Smooth muscle cell (in vitro differentiated cells): ENCODE data around the gene PTPN1. TPM values are rescaled to one million over a fixed set of nuclear protein-coding genes. Genes with fewer than 3 reads are reported as not detected.

Source experiments
- DNase-seq: peaks from one replicate; lab custom pipeline; 2025; ENCODE audit not compliant: unreplicated experiment; lab: John Stamatoyannopoulos, UW
- H2AFZ ChIP-seq: fragments of 200-600 bp; sonication (generic); 2 replicates; pipeline ENCODE4 v1.6.0; 2016; ENCODE audit warnings: antibody characterized with exemption, low read depth, mild to moderate bottlenecking
- H3F3A ChIP-seq: fragments of 200-600 bp; sonication (generic); 2 replicates; pipeline ENCODE4 v1.6.0; 2017; ENCODE audit warnings: antibody characterized with exemption, low read depth
- H3K27ac ChIP-seq: fragments of 200-600 bp; sonication (generic); 2 replicates; pipeline ENCODE4 v1.5.1; 2016; ENCODE audit warnings: low read depth, mild to moderate bottlenecking
- H3K27me3 ChIP-seq: fragments of 200-600 bp; sonication (generic); 2 replicates; pipeline ENCODE4 v1.6.1; 2016; ENCODE audit warnings: low read depth, mild to moderate bottlenecking
- H3K36me3 ChIP-seq: fragments of 200-600 bp; sonication (generic); 2 replicates; pipeline ENCODE4 v1.5.1; 2016; ENCODE audit warnings: low read depth
- H3K4me1 ChIP-seq: fragments of 200-600 bp; sonication (generic); 2 replicates; pipeline ENCODE4 v1.5.1; 2016; ENCODE audit warnings: low read depth
- H3K4me2 ChIP-seq: fragments of 200-600 bp; sonication (generic); 2 replicates; pipeline ENCODE4 v1.6.0; 2016; ENCODE audit warnings: mild to moderate bottlenecking
- H3K4me3 ChIP-seq: fragments of 200-600 bp; sonication (generic); 2 replicates; pipeline ENCODE4 v1.5.1; 2016; ENCODE audit warnings: mild to moderate bottlenecking
- H3K79me2 ChIP-seq: fragments of 200-600 bp; sonication (generic); 2 replicates; pipeline ENCODE4 v1.6.0; 2016; ENCODE audit warnings: low read depth, mild to moderate bottlenecking
- H3K9ac ChIP-seq: fragments of 200-600 bp; sonication (generic); 2 replicates; pipeline ENCODE4 v1.6.0; 2016; ENCODE audit warnings: low read depth
- H3K9me3 ChIP-seq: fragments of 200-600 bp; sonication (generic); replicated peaks from 2 replicates; pipeline ENCODE4 v1.5.1; 2016; ENCODE audit warnings: low read depth
- H4K20me1 ChIP-seq: fragments of 200-600 bp; sonication (generic); 2 replicates; pipeline ENCODE4 v1.6.0; 2016; ENCODE audit warnings: low read depth
- WGBS: methylation state at CpG from one replicate; pipeline ENCODE4 v1.1.7; 2016; ENCODE audit warnings: low lambda C conversion rate; 5-methylcytosine and 5-hydroxymethylcytosine counted together
- polyA plus RNA-seq: library from polyadenylated mRNA; unstranded; fragments of >200 nt; fragmentation: Nextera tagmentation; extraction: Ambion mirVana; gene quantifications from 2 replicates; pipeline ENCODE4 v1.2.1, GENCODE V29; 2016
- total RNA-seq: library from RNA; depleted of rRNA; stranded (reverse); fragments of >200 nt; gene quantifications from 2 replicates; pipeline ENCODE4 v1.2.3, GENCODE V29; 2014
- TF ChIP-seq, protein P1 (sequence below): fragments of 200-600 bp; sonication (generic); IDR thresholded peaks from 2 replicates; pipeline ENCODE4 v1.5.1; 2017; ENCODE audit warnings: borderline replicate concordance, mild to moderate bottlenecking, antibody characterized with exemption; ENCODE audit not compliant: insufficient read depth, poor library complexity, severe bottlenecking

The PTPN1 gene
- total and polyA plus RNA-seq, 2 experiments from 2014 or later = 16.1 to 28.9 TPM

DNA sequence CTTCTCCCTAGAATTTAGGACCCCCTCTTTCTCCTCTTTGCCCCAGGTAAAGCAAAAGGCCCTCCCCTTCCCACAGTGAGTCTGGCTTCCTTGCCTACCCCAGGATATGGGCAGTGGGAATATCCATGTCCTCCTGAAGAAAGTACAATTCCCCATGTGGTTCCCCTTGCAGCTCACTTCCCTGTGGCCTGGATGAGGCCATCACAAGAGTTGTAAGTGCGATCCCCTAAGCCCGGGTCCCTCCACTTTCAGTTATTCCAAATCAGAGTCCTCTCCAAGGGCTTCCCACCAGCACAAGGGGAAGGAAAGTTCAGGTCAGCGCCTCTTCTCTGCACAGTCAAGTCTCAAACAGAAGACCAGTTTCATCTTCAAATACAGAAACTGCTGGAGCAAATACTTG lies 10.2 kb upstream of the PTPN1 start:
- no peaks in the 10 kb centered on the region for H3K27me3 ChIP-seq
- H3F3A ChIP-seq = peaks cover 28% of the 10 kb centered on the region
- H3K9ac ChIP-seq = no peak overlapping the region
- H3K4me3 ChIP-seq = no peak overlapping the region
- H3K9me3 ChIP-seq = no peaks in the 10 kb centered on the region
- no peak for DNase-seq
- H3K79me2 ChIP-seq = no peaks in the 10 kb centered on the region
- no peak overlapping the region for H2AFZ ChIP-seq
- H3K27ac ChIP-seq = no peak overlapping the region
- H3K4me2 ChIP-seq = no peak overlapping the region
- H3K4me1 ChIP-seq = no peaks in the 10 kb centered on the region
- TF ChIP-seq, protein P1, sequence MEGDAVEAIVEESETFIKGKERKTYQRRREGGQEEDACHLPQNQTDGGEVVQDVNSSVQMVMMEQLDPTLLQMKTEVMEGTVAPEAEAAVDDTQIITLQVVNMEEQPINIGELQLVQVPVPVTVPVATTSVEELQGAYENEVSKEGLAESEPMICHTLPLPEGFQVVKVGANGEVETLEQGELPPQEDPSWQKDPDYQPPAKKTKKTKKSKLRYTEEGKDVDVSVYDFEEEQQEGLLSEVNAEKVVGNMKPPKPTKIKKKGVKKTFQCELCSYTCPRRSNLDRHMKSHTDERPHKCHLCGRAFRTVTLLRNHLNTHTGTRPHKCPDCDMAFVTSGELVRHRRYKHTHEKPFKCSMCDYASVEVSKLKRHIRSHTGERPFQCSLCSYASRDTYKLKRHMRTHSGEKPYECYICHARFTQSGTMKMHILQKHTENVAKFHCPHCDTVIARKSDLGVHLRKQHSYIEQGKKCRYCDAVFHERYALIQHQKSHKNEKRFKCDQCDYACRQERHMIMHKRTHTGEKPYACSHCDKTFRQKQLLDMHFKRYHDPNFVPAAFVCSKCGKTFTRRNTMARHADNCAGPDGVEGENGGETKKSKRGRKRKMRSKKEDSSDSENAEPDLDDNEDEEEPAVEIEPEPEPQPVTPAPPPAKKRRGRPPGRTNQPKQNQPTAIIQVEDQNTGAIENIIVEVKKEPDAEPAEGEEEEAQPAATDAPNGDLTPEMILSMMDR = no peak
- H3K36me3 ChIP-seq = no peaks in the 10 kb centered on the region
- WGBS = 96% methylated on average over 3 of the region's 3 CpGs
- no peaks in the 10 kb centered on the region for H4K20me1 ChIP-seq

DNA sequence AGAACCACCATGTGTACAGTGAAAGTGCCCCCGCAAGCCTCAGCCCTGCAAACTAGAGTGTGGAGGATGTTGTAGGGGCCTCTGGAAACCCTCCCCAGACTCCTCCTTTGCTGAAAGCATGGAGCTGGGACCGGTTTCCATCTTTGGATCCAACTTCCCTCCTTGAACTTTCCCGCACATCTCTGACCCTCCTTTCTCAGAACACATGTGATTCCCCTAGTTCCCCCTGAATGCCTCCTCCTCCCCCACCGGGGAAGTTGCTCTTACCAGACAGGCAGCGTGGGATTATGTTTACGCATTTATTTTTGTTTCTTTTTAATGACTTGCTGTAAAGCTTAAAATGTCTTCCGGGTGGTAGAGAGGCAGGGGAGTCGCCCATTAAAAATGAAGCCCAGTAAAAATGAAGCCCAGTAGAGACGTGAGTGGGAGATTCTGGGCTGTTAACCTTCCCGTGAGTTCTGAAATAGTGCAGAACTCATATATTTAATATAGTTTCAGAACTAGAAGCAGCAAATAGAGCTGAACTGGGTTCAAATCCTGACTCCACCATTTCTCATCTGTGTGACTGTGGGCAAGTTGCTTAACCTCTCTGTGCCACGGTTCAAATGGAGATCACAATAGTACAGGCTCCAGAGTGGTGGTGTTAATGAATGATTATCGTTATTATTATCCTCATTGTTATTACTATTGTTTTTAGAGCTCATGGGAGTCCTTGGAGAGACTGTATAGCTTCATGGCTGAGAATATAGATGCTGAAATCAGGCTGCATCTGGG lies 8.0 kb upstream of the PTPN1 start:
- Histone ChIP-seq H3K9ac (no peak overlapping the region), H3K9me3 (no peaks in the 10 kb centered on the region), H3K27me3 (no peaks in the 10 kb centered on the region), H2AFZ (no peak overlapping the region), H3K27ac (peak overlapping the region; percentile 55), H3F3A (peaks cover 30% of the 10 kb centered on the region), H3K36me3 (no peaks in the 10 kb centered on the region), H3K79me2 (no peaks in the 10 kb centered on the region), H3K4me1 (no peaks in the 10 kb centered on the region), H4K20me1 (no peaks in the 10 kb centered on the region), H3K4me3 (no peak overlapping the region), H3K4me2 (peak overlapping the region; percentile 6)
- no peak for DNase-seq
- 52% methylated on average over 12 of the region's 12 CpGs for WGBS
- TF ChIP-seq, protein P1 = no peak

DNA sequence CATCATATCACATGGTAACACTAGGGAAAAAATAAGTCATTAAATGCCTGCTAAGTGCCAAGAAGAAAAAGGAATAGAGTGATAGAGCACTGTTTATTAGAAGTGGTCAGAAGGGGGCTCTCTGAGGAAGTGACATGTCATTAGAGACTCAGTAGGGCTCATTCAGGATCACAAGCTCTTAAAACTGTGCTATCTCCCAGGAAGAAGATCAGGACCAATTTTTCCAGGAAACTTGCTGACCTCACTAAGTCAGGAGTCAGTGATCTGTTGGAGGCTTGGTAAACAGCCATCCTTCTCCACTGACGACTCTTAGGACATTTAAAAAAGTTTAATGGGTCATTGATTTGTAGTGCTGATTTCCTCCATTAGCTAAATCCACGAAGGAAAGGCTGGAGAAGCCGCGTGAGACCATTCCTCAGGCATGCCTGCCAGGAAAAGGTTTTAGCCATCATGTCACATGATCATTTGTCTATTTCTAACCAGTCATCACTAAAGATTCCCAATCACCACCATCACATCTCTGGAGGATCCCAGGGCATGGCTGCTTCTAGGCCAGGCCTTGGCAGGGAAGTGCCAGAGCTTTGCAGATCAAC lies 5.9 kb upstream of the PTPN1 start:
- Histone ChIP-seq H3K4me1 (no peaks in the 10 kb centered on the region), H3K36me3 (no peaks in the 10 kb centered on the region), H3K27ac (peak overlapping the region; percentile 55), H3K27me3 (no peaks in the 10 kb centered on the region), H3F3A (peaks cover 30% of the 10 kb centered on the region), H3K4me3 (no peak overlapping the region), H3K79me2 (no peaks in the 10 kb centered on the region), H3K4me2 (peak overlapping the region; percentile 11), H3K9ac (peak overlapping the region; percentile 10), H3K9me3 (no peaks in the 10 kb centered on the region), H4K20me1 (no peaks in the 10 kb centered on the region), H2AFZ (no peak overlapping the region)
- TF ChIP-seq, protein P1 = no peak
- no peak for DNase-seq
- WGBS = 22% methylated on average over 4 of the region's 4 CpGs
